Measurements from ENCODE around the gene EIF5AL1. TPM values are rescaled to one million over a fixed set of nuclear protein-coding genes. Genes with fewer than 3 reads are reported as not detected.

The EIF5AL1 gene
- total and polyA plus RNA-seq, 2 of the 8 experiments (the other 6 are each of a cell fraction or from before 2014, with no cell fraction given) = 1.7 to 2.2 TPM

- TF ChIP-seq USF2 (IDR thresholded peaks at IDR 0.05; ENCODE audit: low read length) (no peak), CHD7 (IDR thresholded peaks at IDR 0.05; ENCODE audit: insufficient replicate concordance, low read length) (no peak), POU5F1 (IDR thresholded peaks at IDR 0.05; ENCODE audit: low read depth, low read length) (no peak), CEBPB (IDR thresholded peaks at IDR 0.05; ENCODE audit: low read depth, low read length) (no peak)
Measured at GRCh38 chr10:79563426-79563825, 51.1 kb downstream of the EIF5AL1 start (continued).
